BLaER1 treated with 17β-estradiol and CSF1 and Interleukin-3, amounts not matched to agents 10 nM and 100 nM (cell line): ENCODE results near the gene GGN.
A peak's percentile ranks its signal among the peaks of the same experiment; 100 is the strongest.

Source experiments
- H3K27ac ChIP-seq, 11 experiments: shearing (Covaris generic); formaldehyde crosslinking; 2 replicates each; pipeline ENCODE4 v1.8.1; 2022
- H3K27me3 ChIP-seq, 11 experiments: shearing (Covaris generic); formaldehyde crosslinking; 2 replicates each; pipeline ENCODE4 v1.8.1; 2022
- H3K36me3 ChIP-seq, 11 experiments: shearing (Covaris generic); formaldehyde crosslinking; 2 replicates each; pipeline ENCODE4 v1.8.1; 2022
- H3K4me1 ChIP-seq, 10 experiments: shearing (Covaris generic); formaldehyde crosslinking; 2 replicates each; pipeline ENCODE4 v1.8.1; 2022
- H3K4me2 ChIP-seq, 11 experiments: shearing (Covaris generic); formaldehyde crosslinking; 2 replicates each; pipeline ENCODE4 v1.8.1; 2022
- H3K4me3 ChIP-seq, 10 experiments: shearing (Covaris generic); formaldehyde crosslinking; 2 replicates each; pipeline ENCODE4 v1.8.1; 2022
- H3K9ac ChIP-seq, 11 experiments: shearing (Covaris generic); formaldehyde crosslinking; 2 replicates each; pipeline ENCODE4 v1.8.1; 2022
- H3K9me3 ChIP-seq, 11 experiments: shearing (Covaris generic); formaldehyde crosslinking; replicated peaks in 1 of 11; 2 replicates each; pipeline ENCODE4 v1.8.1; 2022
- H4K20me1 ChIP-seq, 11 experiments: shearing (Covaris generic); formaldehyde crosslinking; 2 replicates each; pipeline ENCODE4 v1.8.1; 2022
- Cebpa-rat ChIP-seq, 11 experiments: shearing (Covaris generic); IDR thresholded peaks; 2 replicates each; pipeline ENCODE4 v1.8.1; 2022

The GGN gene

DNA sequence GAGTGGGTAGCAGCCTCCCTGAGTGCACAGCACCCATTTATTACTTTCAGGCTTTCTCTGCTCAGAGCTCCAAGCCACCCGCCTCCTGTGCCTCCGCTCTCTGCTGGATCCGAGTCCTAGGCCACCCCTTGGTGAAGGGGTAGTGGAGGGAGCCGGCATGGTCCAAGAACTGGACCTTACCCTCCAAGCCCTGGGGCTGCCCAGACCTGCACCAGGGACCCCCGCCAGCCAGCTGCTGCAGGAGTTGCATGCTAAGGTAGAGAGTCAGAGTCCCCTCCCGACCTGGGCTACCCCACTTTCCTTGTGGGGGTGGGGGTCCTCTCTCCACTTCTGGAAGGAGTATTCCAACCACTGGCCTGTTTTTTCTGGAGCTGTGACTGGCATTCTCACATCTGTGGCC is 17.0 kb upstream of the GGN start:
- Histone ChIP-seq H3K27me3 (peaks cover 0 to 6% (median 0%) of the 10 kb centered on the region in 11 experiments; a peak in 2 of 22 replicates), H3K27ac (no peak overlapping the region), H3K4me3 (no peak overlapping the region), H3K9me3 (no peaks in the 10 kb centered on the region), H3K4me2 (peak overlapping the region in 2 of 11 experiments; percentile 92 to 93; a peak in 1 of 22 replicates), H3K4me1 (peaks cover 8 to 20% (median 13%) of the 10 kb centered on the region in 10 experiments; a peak in 18 of 20 replicates), H4K20me1 (peaks cover 0 to 10% (median 0%) of the 10 kb centered on the region in 11 experiments; a peak in 2 of 22 replicates), H3K36me3 (peaks cover 6 to 45% (median 15%) of the 10 kb centered on the region in 11 experiments; a peak in 18 of 22 replicates), H3K9ac (no peak overlapping the region; a peak in 1 of 22 replicates)
- no peak for TF ChIP-seq Cebpa-rat (IDR thresholded peaks at IDR 0.05)

DNA sequence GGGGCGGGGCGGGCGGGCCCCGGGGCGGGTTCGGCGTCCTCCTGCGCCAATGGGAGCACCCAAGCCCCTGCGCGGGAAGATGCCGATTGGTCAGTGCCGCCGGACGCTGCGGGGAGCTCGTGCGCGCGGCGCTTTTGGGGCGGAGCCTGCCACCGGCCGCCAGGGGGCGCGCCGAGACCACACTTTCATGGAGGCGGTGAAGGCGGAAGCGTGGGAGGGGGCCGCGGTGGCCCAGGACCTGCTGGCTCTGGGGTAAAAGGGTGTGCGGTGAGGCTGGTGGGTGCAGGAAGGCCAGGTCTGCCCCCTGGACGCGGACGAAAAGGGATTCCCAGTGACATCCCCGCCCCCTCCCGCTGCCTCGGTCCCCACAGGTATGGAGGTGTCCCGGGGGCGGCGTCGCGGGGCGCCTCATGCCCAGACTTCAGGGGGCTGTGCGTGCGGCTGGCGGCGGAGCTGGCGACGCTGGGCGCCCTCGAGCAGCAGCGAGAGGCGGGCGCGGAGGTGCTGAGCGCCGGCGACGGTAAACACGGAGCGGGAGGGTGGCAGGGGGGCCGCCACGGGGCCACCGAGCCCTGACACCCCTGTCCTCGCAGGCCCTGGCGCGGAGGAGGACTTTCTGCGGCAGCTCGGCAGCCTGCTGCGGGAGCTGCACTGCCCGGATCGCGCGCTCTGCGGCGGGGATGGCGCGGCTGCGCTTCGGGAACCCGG is 15.3 kb upstream of the GGN start, which contains the start of gene FAM98C:
FAM98C (plus strand) TSS at position 127 of the 708 bp plus-strand sequence; CDS start at position 188, 61 bp downstream.
- TF ChIP-seq Cebpa-rat (IDR thresholded peaks at IDR 0.05), result no peak
- Histone ChIP-seq H3K9me3 (no peaks in the 10 kb centered on the region), H3K4me1 (peaks cover 8 to 17% (median 13%) of the 10 kb centered on the region in 10 experiments; a peak in 17 of 20 replicates), H3K4me3 (peak within 1 kb of the TSS; percentile 70 to 95 (median 86)), H4K20me1 (peaks cover 0 to 10% (median 0%) of the 10 kb centered on the region in 11 experiments; a peak in 2 of 22 replicates), H3K27me3 (peaks cover 0 to 21% (median 6%) of the 10 kb centered on the region in 11 experiments; a peak in 18 of 22 replicates), H3K27ac (peak within 1 kb of the TSS; percentile 56 to 82 (median 69)), H3K9ac (peak within 1 kb of the TSS; percentile 73 to 89 (median 84)), H3K4me2 (peak within 1 kb of the TSS; percentile 83 to 99 (median 94)), H3K36me3 (peaks cover 6 to 28% (median 15%) of the 10 kb centered on the region in 11 experiments; a peak in 18 of 22 replicates)

DNA sequence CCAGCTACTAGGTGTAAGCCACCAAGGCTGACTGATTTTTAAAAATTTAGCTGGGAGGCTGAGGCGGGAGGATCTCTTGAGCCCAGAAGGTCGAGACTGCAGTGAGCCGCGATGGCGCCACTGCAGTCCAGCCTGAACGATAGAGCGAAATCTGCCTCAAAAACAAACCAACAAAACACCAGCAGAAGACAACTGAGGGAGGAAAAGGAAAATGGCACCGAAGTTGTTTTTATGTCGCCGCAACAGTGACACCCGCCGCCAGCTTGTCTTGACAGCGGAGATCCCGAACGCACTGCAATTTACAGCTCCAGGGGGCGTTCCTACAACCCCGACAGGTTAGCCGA is 14.8 kb upstream of the GGN start:
- H3K27me3 ChIP-seq, result peaks cover 5 to 27% (median 11%) of the 10 kb centered on the region in 11 experiments
- peak overlapping the region; percentile 72 to 90 (median 82) for H3K4me2 ChIP-seq
- H3K27ac ChIP-seq, result peak overlapping the region in 4 of 11 experiments; percentile 25 to 61 (median 48); a peak in 6 of 22 replicates
- H3K4me1 ChIP-seq, result peaks cover 8 to 17% (median 13%) of the 10 kb centered on the region in 10 experiments; a peak in 17 of 20 replicates
- TF ChIP-seq Cebpa-rat (IDR thresholded peaks at IDR 0.05), result no peak
- H4K20me1 ChIP-seq, result peaks cover 0 to 10% (median 0%) of the 10 kb centered on the region in 11 experiments; a peak in 2 of 22 replicates
- H3K9ac ChIP-seq, result peak overlapping the region in 10 of 11 experiments; percentile 24 to 63 (median 52); a peak in 15 of 22 replicates
- peaks cover 6 to 27% (median 15%) of the 10 kb centered on the region in 11 experiments; a peak in 18 of 22 replicates for H3K36me3 ChIP-seq
- no peaks in the 10 kb centered on the region for H3K9me3 ChIP-seq
- peak overlapping the region in 8 of 10 experiments; percentile 38 to 93 (median 52); a peak in 14 of 20 replicates for H3K4me3 ChIP-seq

DNA sequence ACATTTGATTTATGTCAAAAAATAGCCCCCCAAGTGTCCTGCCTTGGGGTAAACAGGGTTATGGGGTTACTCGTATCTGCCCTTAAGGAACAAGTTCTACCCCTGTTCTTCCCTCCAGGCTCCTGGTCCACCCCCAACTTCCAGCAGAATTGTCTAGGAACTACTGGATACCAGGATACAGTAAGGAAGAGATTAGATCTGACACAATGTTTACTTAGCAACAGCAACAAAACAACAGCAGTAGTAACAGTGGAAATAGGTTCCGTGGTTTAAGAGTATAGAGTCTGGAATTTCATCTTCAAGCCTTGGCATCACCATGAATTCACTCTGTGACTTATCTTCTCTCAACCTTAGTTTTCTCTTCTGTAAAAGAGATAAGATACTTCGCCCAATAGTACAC is 13.3 kb upstream of the GGN start:
- Histone ChIP-seq H3K9ac (no peak overlapping the region), H3K9me3 (peaks cover 0 to 5% (median 0%) of the 10 kb centered on the region in 11 experiments; a peak in 4 of 22 replicates), H4K20me1 (peaks cover 0 to 10% (median 0%) of the 10 kb centered on the region in 11 experiments; a peak in 4 of 22 replicates), H3K27me3 (peaks cover 19 to 41% (median 25%) of the 10 kb centered on the region in 11 experiments), H3K4me1 (peaks cover 8 to 17% (median 13%) of the 10 kb centered on the region in 10 experiments; a peak in 17 of 20 replicates), H3K36me3 (peaks cover 0 to 13% (median 4%) of the 10 kb centered on the region in 11 experiments; a peak in 13 of 22 replicates), H3K4me2 (no peak overlapping the region), H3K4me3 (no peak overlapping the region), H3K27ac (no peak overlapping the region)
- no peak for TF ChIP-seq Cebpa-rat (IDR thresholded peaks at IDR 0.05)

DNA sequence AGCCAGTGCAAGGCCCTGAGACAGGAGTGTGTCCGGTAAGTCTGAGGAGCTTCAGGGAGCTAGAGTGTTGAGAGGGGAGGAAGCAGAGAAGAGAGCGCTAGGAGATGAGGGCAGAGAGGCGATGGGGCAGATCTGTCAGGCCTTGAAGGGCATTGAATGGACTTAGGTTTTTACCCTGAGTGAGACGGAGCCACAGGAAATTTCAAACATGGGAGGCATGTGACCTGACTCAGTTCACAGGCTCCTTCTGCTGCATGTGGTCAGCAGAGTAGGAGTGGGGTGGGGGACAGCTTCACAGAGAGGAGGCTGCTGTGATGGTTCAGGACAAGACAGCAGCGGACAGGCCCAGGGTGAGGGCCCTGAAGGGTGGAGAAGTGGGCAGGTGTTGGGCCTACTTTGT is 12.5 kb upstream of the GGN start:
- Histone ChIP-seq H3K4me2 (no peak overlapping the region), H3K4me3 (no peak overlapping the region), H3K27ac (no peak overlapping the region), H4K20me1 (peaks cover 0 to 9% (median 0%) of the 10 kb centered on the region in 11 experiments; a peak in 4 of 22 replicates), H3K9ac (no peak overlapping the region), H3K9me3 (peaks cover 0 to 10% (median 5%) of the 10 kb centered on the region in 11 experiments; a peak in 9 of 22 replicates), H3K4me1 (peaks cover 8 to 18% (median 16%) of the 10 kb centered on the region in 10 experiments; a peak in 17 of 20 replicates), H3K36me3 (peaks cover 0 to 11% (median 2%) of the 10 kb centered on the region in 11 experiments; a peak in 7 of 22 replicates), H3K27me3 (peaks cover 27 to 49% (median 33%) of the 10 kb centered on the region in 11 experiments)
- TF ChIP-seq Cebpa-rat (IDR thresholded peaks at IDR 0.05), result no peak

DNA sequence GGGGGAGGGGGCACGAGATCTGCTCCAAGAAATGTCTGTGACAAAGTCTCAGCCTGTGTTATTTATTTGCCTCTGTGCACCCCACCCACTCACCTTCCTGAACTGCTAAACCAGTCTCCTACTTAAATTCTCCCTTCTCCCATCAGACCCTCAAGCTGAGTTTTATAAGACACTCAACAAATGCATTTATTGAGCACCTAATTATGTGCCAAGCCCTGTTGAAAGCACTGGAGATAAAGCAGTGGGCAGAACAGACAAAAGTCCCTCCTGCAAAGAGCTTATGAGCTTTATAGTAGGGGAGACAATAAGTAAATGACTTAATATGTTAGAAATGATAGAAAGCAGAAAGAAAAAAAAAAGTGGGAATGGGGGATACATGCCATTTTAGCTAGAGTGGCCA is 11.7 kb upstream of the GGN start:
- Histone ChIP-seq H3K27me3 (peaks cover 35 to 57% (median 42%) of the 10 kb centered on the region in 11 experiments), H3K36me3 (peaks cover 0 to 5% (median 0%) of the 10 kb centered on the region in 11 experiments; a peak in 1 of 22 replicates), H4K20me1 (peaks cover 0 to 8% (median 0%) of the 10 kb centered on the region in 11 experiments; a peak in 4 of 22 replicates), H3K9me3 (peaks cover 0 to 18% (median 5%) of the 10 kb centered on the region in 11 experiments; a peak in 12 of 22 replicates), H3K9ac (no peak overlapping the region), H3K27ac (no peak overlapping the region), H3K4me1 (peaks cover 8 to 18% (median 15%) of the 10 kb centered on the region in 10 experiments; a peak in 17 of 20 replicates), H3K4me2 (no peak overlapping the region), H3K4me3 (no peak overlapping the region)
- no peak for TF ChIP-seq Cebpa-rat (IDR thresholded peaks at IDR 0.05)

DNA sequence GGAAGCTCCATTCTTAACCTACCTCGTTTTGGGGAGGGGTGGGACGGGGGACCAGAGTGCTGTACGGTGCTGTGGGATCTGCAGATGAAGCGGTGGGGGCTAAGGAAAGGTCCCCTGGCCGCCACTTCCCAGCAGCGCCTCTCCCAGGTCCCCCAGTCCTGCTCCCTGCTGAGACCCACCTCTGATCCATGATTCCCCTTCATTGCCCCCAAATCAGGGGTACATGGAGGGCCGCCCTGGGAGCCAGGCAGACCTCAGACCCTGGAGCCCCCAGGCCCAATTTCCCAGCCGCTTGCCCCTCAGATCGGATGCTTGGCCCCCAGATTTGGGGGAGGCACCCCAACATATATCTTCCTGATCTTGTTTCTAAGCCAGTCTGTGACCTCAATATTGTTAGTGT is 11.2 kb upstream of the GGN start:
- Histone ChIP-seq H3K9ac (no peak overlapping the region), H3K36me3 (peaks cover 0 to 5% (median 0%) of the 10 kb centered on the region in 11 experiments; a peak in 2 of 22 replicates), H3K4me3 (no peak overlapping the region), H3K27me3 (peaks cover 40 to 62% (median 46%) of the 10 kb centered on the region in 11 experiments), H3K27ac (no peak overlapping the region), H4K20me1 (peaks cover 0 to 12% (median 0%) of the 10 kb centered on the region in 11 experiments; a peak in 4 of 22 replicates), H3K4me2 (no peak overlapping the region), H3K4me1 (peaks cover 4 to 16% (median 11%) of the 10 kb centered on the region in 10 experiments; a peak in 17 of 20 replicates), H3K9me3 (peaks cover 0 to 18% (median 5%) of the 10 kb centered on the region in 11 experiments; a peak in 12 of 22 replicates)
- no peak for TF ChIP-seq Cebpa-rat (IDR thresholded peaks at IDR 0.05)

DNA sequence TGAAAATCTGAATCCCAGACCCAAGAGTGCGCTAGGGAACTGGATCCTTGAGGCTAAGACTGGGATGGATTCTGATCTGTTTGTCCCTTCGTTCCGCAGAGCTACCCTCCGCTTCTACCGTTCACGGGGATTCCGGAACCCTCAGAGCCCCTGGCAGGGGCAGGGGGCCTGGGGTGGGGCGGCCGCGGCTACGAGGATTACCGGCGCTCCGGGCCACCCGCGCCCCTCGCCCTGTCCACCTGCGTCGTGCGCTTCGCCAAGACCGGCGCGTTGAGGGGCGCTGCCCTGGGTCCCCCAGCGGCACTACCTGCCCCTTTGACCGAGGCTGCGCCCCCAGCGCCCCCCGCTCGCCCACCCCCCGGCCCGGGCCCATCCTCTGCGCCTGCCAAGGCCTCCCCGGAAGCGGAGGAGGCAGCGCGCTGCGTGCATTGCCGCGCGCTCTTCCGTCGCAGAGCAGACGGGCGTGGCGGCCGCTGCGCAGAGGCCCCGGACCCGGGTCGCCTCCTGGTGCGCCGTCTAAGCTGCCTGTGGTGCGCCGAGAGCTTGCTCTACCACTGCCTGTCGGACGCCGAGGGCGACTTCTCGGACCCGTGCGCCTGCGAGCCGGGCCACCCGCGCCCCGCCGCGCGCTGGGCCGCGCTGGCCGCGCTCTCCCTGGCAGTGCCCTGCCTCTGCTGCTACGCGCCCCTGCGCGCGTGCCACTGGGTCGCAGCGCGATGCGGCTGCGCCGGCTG is 7.7 kb upstream of the GGN start:
- H4K20me1 ChIP-seq, result peaks cover 0 to 22% (median 6%) of the 10 kb centered on the region in 11 experiments; a peak in 8 of 22 replicates
- H3K4me2 ChIP-seq, result peak overlapping the region in 9 of 11 experiments; percentile 25 to 54 (median 37); a peak in 13 of 22 replicates
- peaks cover 75 to 97% (median 81%) of the 10 kb centered on the region in 11 experiments for H3K27me3 ChIP-seq
- no peak for TF ChIP-seq Cebpa-rat (IDR thresholded peaks at IDR 0.05)
- no peak overlapping the region for H3K9ac ChIP-seq
- H3K4me3 ChIP-seq, result peak overlapping the region in 3 of 10 experiments; percentile 18 to 46 (median 21); a peak in 4 of 20 replicates
- peaks cover 0 to 18% (median 5%) of the 10 kb centered on the region in 11 experiments; a peak in 12 of 22 replicates for H3K9me3 ChIP-seq
- H3K4me1 ChIP-seq, result peaks cover 0 to 5% (median 2%) of the 10 kb centered on the region in 10 experiments; a peak in 4 of 20 replicates
- peaks cover 0 to 14% (median 0%) of the 10 kb centered on the region in 11 experiments; a peak in 2 of 22 replicates for H3K36me3 ChIP-seq
- no peak overlapping the region for H3K27ac ChIP-seq
